Esophagus muscularis mucosa (tissue), 3 donors: ENCODE data around the gene NCAPH2.

Experiments
- POLR2A ChIP-seq: fragments of 450-650 bp; IDR thresholded peaks from one replicate; pipeline ENCODE4 v1.6.1; 2017; ENCODE audit warnings: antibody characterized with exemption, moderate library complexity, mild to moderate bottlenecking, low read depth
- POLR2AphosphoS5 ChIP-seq, 2 donors: sonication (generic); formaldehyde crosslinking; IDR thresholded peaks; one replicate each; pipeline ENCODE4 v1.6.1; 2017; ENCODE audit warnings: antibody characterized with exemption in 2 of 2
- TF ChIP-seq, protein P1 (sequence below), 3 experiments: fragments of 200-600 bp in 2 of 3; fragments of 450-650 bp in 1 of 3; sonication (generic) in 2 of 3; IDR thresholded peaks; one replicate each; pipeline ENCODE4 v1.5.1; 2017 to 2019; ENCODE audit warnings: antibody characterized with exemption in 3 of 3, mild to moderate bottlenecking in 2 of 3, moderate library complexity in 1 of 3

DNA sequence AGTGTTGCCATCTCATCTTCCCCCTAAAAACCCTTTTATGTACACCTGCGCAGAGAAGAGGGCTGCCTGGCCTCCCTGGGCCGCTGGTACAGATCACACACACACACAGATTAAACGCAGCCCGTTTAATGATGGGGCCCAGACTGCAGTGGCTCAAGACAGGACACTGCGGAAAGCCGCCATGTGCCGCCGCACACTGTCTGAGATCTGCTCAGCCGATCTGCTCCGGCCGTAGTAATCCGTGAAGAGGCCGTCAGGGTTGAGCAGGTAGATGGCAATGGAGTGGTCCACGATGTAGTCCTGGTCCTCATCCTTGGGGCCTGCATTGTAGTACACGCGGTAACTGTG is 15.4 kb downstream of the NCAPH2 start:
- TF ChIP-seq, protein P1, sequence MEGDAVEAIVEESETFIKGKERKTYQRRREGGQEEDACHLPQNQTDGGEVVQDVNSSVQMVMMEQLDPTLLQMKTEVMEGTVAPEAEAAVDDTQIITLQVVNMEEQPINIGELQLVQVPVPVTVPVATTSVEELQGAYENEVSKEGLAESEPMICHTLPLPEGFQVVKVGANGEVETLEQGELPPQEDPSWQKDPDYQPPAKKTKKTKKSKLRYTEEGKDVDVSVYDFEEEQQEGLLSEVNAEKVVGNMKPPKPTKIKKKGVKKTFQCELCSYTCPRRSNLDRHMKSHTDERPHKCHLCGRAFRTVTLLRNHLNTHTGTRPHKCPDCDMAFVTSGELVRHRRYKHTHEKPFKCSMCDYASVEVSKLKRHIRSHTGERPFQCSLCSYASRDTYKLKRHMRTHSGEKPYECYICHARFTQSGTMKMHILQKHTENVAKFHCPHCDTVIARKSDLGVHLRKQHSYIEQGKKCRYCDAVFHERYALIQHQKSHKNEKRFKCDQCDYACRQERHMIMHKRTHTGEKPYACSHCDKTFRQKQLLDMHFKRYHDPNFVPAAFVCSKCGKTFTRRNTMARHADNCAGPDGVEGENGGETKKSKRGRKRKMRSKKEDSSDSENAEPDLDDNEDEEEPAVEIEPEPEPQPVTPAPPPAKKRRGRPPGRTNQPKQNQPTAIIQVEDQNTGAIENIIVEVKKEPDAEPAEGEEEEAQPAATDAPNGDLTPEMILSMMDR (IDR thresholded peaks at IDR 0.05): no peak
- TF ChIP-seq POLR2A (no peak), POLR2AphosphoS5 (IDR thresholded peaks at IDR 0.05) (no peak)
